ENCODE data around the gene PRDM16. TPM values are rescaled to one million over a fixed set of nuclear protein-coding genes. Genes with fewer than 3 reads are reported as not detected.

PRDM16 gene
- polyA plus RNA-seq, 1 donor from 2014 or later = 0.21 TPM

DNA sequence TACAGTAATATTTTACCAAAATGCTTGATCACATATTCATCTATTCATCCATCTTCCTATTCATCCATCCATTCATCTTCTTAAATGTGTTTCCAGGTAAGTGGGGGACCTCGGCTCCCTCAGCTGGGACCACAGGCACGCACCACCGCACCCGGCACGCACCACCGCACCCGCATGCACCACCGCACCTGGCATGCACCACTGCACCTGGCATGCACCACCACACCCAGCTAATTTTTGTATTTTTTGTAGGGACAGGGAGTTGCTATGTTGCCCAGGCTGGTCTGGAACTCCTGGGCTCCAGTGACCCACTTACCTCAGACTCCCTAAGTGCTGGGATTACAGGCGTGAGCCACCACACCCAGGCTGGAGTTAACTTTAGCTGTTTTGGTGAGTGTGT, 26.5 kb upstream of the PRDM16 start:
- no peak overlapping the region for H3K27ac ChIP-seq (ENCODE audit: low read length)
- no peak overlapping the region for H2AFZ ChIP-seq (ENCODE audit: low read depth, low read length)
- H3K4me3 ChIP-seq (ENCODE audit: low read length) = no peak overlapping the region
- no peaks in the 10 kb centered on the region for H4K20me1 ChIP-seq (ENCODE audit: insufficient read depth)
- H3K36me3 ChIP-seq (ENCODE audit: insufficient read depth, low read length) = no peaks in the 10 kb centered on the region
- no peak overlapping the region for H3K9ac ChIP-seq (ENCODE audit: low read length)
- H3F3A ChIP-seq (ENCODE audit: insufficient read depth, low read length, poor library complexity, severe bottlenecking) = no peaks in the 10 kb centered on the region
- H3K9me2 ChIP-seq (ENCODE audit: insufficient read depth, low read length) = no peaks in the 10 kb centered on the region
- H3K9me3 ChIP-seq (ENCODE audit: low read length) = peaks cover 5% of the 10 kb centered on the region
- H3K27me3 ChIP-seq (ENCODE audit: insufficient read depth, low read depth, low read length) = peaks cover 2% of the 10 kb centered on the region
- H3K4me2 ChIP-seq (ENCODE audit: low read length) = no peak overlapping the region
- TF ChIP-seq RAD21 (conservative IDR thresholded peaks at IDR 0.05) = no peak
- TF ChIP-seq TAF1 (IDR thresholded peaks at IDR 0.05; ENCODE audit: low read depth) = no peak
- no peak for TF ChIP-seq REST (IDR thresholded peaks at IDR 0.05; ENCODE audit: borderline replicate concordance)
- H3K79me2 ChIP-seq (replicated peaks; ENCODE audit: insufficient read depth, low read length) = no peaks in the 10 kb centered on the region

- Histone ChIP-seq H3K9ac (ENCODE audit: low read length) (no peak overlapping the region), H3K36me3 (ENCODE audit: insufficient read depth, low read length) (no peaks in the 10 kb centered on the region), H3K9me2 (ENCODE audit: insufficient read depth, low read length) (no peaks in the 10 kb centered on the region), H3F3A (ENCODE audit: insufficient read depth, low read length, poor library complexity, severe bottlenecking) (no peaks in the 10 kb centered on the region), H3K79me2 (replicated peaks; ENCODE audit: insufficient read depth, low read length) (no peaks in the 10 kb centered on the region), H4K20me1 (ENCODE audit: insufficient read depth) (no peaks in the 10 kb centered on the region), H3K4me2 (ENCODE audit: low read length) (no peak overlapping the region), H3K27ac (ENCODE audit: low read length) (no peak overlapping the region), H3K4me3 (ENCODE audit: low read length) (no peak overlapping the region), H3K9me3 (ENCODE audit: low read length) (peaks cover 5% of the 10 kb centered on the region), H3K27me3 (ENCODE audit: insufficient read depth, low read depth, low read length) (peaks cover 2% of the 10 kb centered on the region), H2AFZ (ENCODE audit: low read depth, low read length) (no peak overlapping the region)
- TF ChIP-seq SMC3 (conservative IDR thresholded peaks at IDR 0.05; ENCODE audit: poor library complexity) (no peak), MXI1 (conservative IDR thresholded peaks at IDR 0.05; ENCODE audit: poor library complexity, severe bottlenecking) (no peak), REST (IDR thresholded peaks at IDR 0.05; ENCODE audit: borderline replicate concordance) (no peak), EZH2 (IDR thresholded peaks at IDR 0.05; ENCODE audit: borderline replicate concordance, insufficient read depth, low read length, poor library complexity, severe bottlenecking) (no peak), EP300 (conservative IDR thresholded peaks at IDR 0.05; ENCODE audit: poor library complexity, severe bottlenecking) (no peak), TAF1 (IDR thresholded peaks at IDR 0.05; ENCODE audit: low read depth) (no peak), RAD21 (conservative IDR thresholded peaks at IDR 0.05) (no peak), POLR2AphosphoS5 (IDR thresholded peaks at IDR 0.05) (no peak)
- TF ChIP-seq, protein P1, sequence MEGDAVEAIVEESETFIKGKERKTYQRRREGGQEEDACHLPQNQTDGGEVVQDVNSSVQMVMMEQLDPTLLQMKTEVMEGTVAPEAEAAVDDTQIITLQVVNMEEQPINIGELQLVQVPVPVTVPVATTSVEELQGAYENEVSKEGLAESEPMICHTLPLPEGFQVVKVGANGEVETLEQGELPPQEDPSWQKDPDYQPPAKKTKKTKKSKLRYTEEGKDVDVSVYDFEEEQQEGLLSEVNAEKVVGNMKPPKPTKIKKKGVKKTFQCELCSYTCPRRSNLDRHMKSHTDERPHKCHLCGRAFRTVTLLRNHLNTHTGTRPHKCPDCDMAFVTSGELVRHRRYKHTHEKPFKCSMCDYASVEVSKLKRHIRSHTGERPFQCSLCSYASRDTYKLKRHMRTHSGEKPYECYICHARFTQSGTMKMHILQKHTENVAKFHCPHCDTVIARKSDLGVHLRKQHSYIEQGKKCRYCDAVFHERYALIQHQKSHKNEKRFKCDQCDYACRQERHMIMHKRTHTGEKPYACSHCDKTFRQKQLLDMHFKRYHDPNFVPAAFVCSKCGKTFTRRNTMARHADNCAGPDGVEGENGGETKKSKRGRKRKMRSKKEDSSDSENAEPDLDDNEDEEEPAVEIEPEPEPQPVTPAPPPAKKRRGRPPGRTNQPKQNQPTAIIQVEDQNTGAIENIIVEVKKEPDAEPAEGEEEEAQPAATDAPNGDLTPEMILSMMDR (IDR thresholded peaks at IDR 0.05; ENCODE audit: poor library complexity, severe bottlenecking) = no peak
These were observed 19.8 kb upstream of the PRDM16 start for GRCh38 chr1:3049164-3049563.

Data from neural cell (in vitro differentiated cells).